HL-60 (cell line): ENCODE results near the gene ADAM12.

Experiments
- GABPA ChIP-seq: IDR thresholded peaks from 2 replicates; pipeline ENCODE4 v1.6.1; 2012; ENCODE audit warnings: low read depth
- POLR2AphosphoS5 ChIP-seq: IDR thresholded peaks from 2 replicates; pipeline ENCODE4 v1.6.1; 2012; ENCODE audit warnings: low read depth
- REST ChIP-seq: IDR thresholded peaks from 2 replicates; pipeline ENCODE4 v1.6.1; 2012; ENCODE audit warnings: low read depth; ENCODE audit not compliant: insufficient replicate concordance
- SPI1 ChIP-seq: IDR thresholded peaks from 2 replicates; pipeline ENCODE4 v1.6.1; 2012; ENCODE audit warnings: low read depth, mild to moderate bottlenecking, borderline replicate concordance
- TF ChIP-seq, protein P1 (sequence below): IDR thresholded peaks from one replicate; pipeline ENCODE4 v1.5.1; 2011; ENCODE audit warnings: low read length, control low read depth, inconsistent platforms; ENCODE audit not compliant: insufficient read depth

DNA sequence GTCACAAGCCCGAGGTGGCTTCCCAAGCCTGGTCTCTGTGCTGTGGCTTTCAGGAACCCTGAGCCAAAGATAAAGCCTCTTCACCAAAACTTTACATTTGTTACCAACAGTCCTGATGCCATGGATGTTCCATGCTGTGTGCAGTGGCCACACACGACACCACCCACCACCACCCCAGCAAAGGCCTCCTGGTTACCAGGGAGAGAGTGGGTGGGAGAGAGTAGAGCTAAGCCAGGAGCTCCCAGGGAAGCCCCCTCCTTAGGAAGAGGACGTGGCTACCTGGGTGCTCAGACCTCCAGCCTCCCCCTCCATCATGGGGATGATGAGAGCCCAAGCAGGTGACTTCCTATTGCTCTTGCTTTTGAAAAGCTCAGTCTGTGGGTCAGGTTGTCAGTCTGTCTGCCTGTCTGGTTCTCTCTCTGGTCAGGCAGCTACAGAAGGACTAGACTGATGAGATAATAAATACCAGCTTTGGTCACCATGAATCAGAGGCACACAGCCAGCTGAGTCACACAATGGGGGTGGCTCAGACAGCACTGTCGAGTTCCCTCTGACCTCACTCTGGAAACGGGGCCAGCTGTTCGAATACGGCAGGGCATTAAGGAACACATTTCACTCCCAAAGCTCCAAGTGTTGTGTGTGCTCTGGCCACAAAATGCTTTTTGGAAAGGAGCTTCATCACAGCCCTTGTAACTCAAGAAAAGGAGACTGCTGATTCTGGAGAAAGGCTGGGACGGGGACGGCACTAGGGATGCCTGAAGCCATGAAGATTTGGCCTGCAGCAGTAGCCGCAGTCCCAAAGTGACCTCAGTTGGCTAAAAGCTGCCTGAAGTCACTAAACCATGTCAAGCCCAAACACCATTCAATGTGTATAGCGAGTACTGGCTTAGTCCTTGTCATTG, 325.9 kb downstream of the ADAM12 start:
- TF ChIP-seq, protein P1, sequence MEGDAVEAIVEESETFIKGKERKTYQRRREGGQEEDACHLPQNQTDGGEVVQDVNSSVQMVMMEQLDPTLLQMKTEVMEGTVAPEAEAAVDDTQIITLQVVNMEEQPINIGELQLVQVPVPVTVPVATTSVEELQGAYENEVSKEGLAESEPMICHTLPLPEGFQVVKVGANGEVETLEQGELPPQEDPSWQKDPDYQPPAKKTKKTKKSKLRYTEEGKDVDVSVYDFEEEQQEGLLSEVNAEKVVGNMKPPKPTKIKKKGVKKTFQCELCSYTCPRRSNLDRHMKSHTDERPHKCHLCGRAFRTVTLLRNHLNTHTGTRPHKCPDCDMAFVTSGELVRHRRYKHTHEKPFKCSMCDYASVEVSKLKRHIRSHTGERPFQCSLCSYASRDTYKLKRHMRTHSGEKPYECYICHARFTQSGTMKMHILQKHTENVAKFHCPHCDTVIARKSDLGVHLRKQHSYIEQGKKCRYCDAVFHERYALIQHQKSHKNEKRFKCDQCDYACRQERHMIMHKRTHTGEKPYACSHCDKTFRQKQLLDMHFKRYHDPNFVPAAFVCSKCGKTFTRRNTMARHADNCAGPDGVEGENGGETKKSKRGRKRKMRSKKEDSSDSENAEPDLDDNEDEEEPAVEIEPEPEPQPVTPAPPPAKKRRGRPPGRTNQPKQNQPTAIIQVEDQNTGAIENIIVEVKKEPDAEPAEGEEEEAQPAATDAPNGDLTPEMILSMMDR: no peak
- TF ChIP-seq GABPA (no peak), POLR2AphosphoS5 (no peak), REST (no peak), SPI1 (no peak)
